ENCODE results near the gene IWS1. TPM values are rescaled to one million over a fixed set of nuclear protein-coding genes. Genes with fewer than 3 reads are reported as not detected.

IWS1 gene
- total and polyA plus RNA-seq, 10 of the 15 experiments (the other 5 are each of a cell fraction or from before 2014, with no cell fraction given), result 21.9 to 68.9 (median 45.8) TPM

DNA sequence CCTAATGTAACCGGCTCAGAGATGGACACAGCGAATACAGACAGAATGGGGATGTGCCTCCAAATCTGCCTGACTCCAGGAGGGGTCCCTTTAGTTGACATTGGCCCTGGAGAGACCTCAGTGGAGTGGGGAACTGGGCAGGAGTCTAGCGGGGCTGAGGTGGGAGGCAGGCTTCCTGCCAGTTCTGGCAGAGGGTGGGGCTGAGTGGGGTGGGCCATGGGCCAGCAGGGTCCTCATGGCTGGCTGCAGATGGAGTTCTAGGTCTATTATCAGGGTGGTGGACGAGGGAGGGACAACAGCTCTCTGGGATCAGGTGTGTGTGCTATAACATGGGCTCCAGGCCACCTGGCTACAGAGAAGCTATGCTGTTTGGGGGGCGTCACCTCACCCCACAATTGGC lies 86.9 kb downstream of the IWS1 start (continued):
- TF ChIP-seq, protein P1, sequence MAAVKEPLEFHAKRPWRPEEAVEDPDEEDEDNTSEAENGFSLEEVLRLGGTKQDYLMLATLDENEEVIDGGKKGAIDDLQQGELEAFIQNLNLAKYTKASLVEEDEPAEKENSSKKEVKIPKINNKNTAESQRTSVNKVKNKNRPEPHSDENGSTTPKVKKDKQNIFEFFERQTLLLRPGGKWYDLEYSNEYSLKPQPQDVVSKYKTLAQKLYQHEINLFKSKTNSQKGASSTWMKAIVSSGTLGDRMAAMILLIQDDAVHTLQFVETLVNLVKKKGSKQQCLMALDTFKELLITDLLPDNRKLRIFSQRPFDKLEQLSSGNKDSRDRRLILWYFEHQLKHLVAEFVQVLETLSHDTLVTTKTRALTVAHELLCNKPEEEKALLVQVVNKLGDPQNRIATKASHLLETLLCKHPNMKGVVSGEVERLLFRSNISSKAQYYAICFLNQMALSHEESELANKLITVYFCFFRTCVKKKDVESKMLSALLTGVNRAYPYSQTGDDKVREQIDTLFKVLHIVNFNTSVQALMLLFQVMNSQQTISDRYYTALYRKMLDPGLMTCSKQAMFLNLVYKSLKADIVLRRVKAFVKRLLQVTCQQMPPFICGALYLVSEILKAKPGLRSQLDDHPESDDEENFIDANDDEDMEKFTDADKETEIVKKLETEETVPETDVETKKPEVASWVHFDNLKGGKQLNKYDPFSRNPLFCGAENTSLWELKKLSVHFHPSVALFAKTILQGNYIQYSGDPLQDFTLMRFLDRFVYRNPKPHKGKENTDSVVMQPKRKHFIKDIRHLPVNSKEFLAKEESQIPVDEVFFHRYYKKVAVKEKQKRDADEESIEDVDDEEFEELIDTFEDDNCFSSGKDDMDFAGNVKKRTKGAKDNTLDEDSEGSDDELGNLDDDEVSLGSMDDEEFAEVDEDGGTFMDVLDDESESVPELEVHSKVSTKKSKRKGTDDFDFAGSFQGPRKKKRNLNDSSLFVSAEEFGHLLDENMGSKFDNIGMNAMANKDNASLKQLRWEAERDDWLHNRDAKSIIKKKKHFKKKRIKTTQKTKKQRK (IDR thresholded peaks at IDR 0.05; ENCODE audit: low read depth, low read length), result no peak
- TF ChIP-seq, protein P2, sequence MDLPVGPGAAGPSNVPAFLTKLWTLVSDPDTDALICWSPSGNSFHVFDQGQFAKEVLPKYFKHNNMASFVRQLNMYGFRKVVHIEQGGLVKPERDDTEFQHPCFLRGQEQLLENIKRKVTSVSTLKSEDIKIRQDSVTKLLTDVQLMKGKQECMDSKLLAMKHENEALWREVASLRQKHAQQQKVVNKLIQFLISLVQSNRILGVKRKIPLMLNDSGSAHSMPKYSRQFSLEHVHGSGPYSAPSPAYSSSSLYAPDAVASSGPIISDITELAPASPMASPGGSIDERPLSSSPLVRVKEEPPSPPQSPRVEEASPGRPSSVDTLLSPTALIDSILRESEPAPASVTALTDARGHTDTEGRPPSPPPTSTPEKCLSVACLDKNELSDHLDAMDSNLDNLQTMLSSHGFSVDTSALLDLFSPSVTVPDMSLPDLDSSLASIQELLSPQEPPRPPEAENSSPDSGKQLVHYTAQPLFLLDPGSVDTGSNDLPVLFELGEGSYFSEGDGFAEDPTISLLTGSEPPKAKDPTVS (IDR thresholded peaks at IDR 0.05; ENCODE audit: low read depth, low read length), result no peak
- TF ChIP-seq, protein P3, sequence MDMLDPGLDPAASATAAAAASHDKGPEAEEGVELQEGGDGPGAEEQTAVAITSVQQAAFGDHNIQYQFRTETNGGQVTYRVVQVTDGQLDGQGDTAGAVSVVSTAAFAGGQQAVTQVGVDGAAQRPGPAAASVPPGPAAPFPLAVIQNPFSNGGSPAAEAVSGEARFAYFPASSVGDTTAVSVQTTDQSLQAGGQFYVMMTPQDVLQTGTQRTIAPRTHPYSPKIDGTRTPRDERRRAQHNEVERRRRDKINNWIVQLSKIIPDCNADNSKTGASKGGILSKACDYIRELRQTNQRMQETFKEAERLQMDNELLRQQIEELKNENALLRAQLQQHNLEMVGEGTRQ (IDR thresholded peaks at IDR 0.05; ENCODE audit: borderline replicate concordance, low read depth, low read length), result no peak
- no peak for TF ChIP-seq NFYB (IDR thresholded peaks at IDR 0.05; ENCODE audit: insufficient read depth, low read depth, low read length)
- no peak for TF ChIP-seq YY1 (IDR thresholded peaks at IDR 0.05; ENCODE audit: low read depth, low read length)
- no peak for TF ChIP-seq SUPT20H (IDR thresholded peaks at IDR 0.05; ENCODE audit: borderline replicate concordance, control insufficient read depth, low read depth, low read length)
- TF ChIP-seq PAX5 (IDR thresholded peaks at IDR 0.05; ENCODE audit: borderline replicate concordance, low read depth, low read length), result no peak

All from GM12878 (cell line).